Measurements from ENCODE around the gene FAM229A. TPM values are rescaled to one million over a fixed set of nuclear protein-coding genes. Genes with fewer than 3 reads are reported as not detected.
"Not testable (repeated sequence)": the region's sequence is repeated elsewhere in the genome, so short reads cannot be mapped to it uniquely, and the experiment has no call there.

The FAM229A gene
- total and polyA plus RNA-seq, 2 of the 8 experiments (the other 6 are each of a cell fraction or from before 2014, with no cell fraction given): 4.1 to 4.2 TPM

DNA sequence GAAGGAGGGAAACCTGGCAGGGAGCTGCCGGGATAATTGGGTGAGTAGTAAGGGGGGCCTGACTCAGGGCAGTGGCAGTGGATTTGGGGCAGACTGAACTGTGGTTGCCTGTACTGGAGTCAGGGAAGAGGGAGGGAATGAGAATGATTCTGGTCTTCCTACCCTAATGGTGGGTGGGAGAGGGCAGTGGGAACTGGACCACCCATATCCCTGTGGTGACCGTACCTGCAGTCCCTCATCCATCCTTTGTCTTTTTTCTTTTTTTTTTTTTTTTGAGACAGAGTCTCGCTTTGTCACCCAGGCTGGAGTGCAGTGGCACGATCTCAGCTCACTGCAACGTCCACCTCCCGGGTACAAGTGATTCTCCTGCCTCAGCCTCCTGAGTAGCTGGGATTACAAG lies 6.5 kb downstream of the FAM229A start:
- WGBS, 2 experiments (ENCODE audit: extremely low coverage in 1 of 2, insufficient coverage in 1 of 2, insufficient read length in 1 of 2, insufficient replicate concordance in 2 of 2, low coverage in 1 of 2, low lambda C conversion rate in 2 of 2, missing lambda C conversion rate in 1 of 2): 86% methylated on average over 5 of the region's 6 CpGs; no CpG with 5 or more reads in 1 of the 2 experiments
- not testable (repeated sequence) for FAIRE-seq; H3K23me2 ChIP-seq (ENCODE audit: low read depth, low read length); H3K4me2 ChIP-seq (ENCODE audit: insufficient read depth in 1 of 2, low read depth in 2 of 2, low read length in 2 of 2); H3K79me2 ChIP-seq (ENCODE audit: control insufficient read depth in 1 of 2, insufficient read depth in 2 of 2, low read length in 2 of 2); H2BK120ac ChIP-seq (replicated peaks; ENCODE audit: low read depth, low read length); H2BK12ac ChIP-seq (ENCODE audit: low read depth, low read length); H2AK5ac ChIP-seq (ENCODE audit: low read depth, low read length); H4K8ac ChIP-seq (ENCODE audit: extremely low read depth, insufficient read depth, low read length); H3K9me3 ChIP-seq (ENCODE audit: insufficient read depth in 2 of 2, low read depth in 1 of 2, low read length in 1 of 2); H3K9ac ChIP-seq (replicated peaks in 1 of 4; ENCODE audit: extremely low read depth in 1 of 4, low read depth in 3 of 4, low read length in 3 of 4); H3K23ac ChIP-seq (ENCODE audit: insufficient read length); H3K4me3 ChIP-seq (ENCODE audit: extremely low read depth in 1 of 4, insufficient read depth in 2 of 4, low read depth in 3 of 4, low read length in 4 of 4); H3K4ac ChIP-seq (replicated peaks; ENCODE audit: insufficient read length, low read depth, low read length); H3K27me3 ChIP-seq (replicated peaks in 1 of 4; ENCODE audit: control insufficient read depth in 3 of 4, extremely low read depth in 1 of 4, insufficient read depth in 3 of 4, low read length in 3 of 4); H3K4me1 ChIP-seq (replicated peaks in 1 of 4; ENCODE audit: control insufficient read depth in 3 of 4, insufficient read depth in 4 of 4, low read length in 3 of 4); H4K20me1 ChIP-seq (replicated peaks in 1 of 2; ENCODE audit: control insufficient read depth in 1 of 2, insufficient read depth in 2 of 2, low read length in 2 of 2); DNase-seq (ENCODE audit: low read depth in 1 of 2, low spot score in 2 of 2); H4K91ac ChIP-seq (replicated peaks; ENCODE audit: insufficient read length, low read length); H2BK20ac ChIP-seq (ENCODE audit: low read length); H3K36me3 ChIP-seq (ENCODE audit: control insufficient read depth in 2 of 4, insufficient read depth in 4 of 4, low read length in 3 of 4); H4K5ac ChIP-seq (ENCODE audit: insufficient read length, low read depth, low read length); H3K56ac ChIP-seq (replicated peaks; ENCODE audit: insufficient read length, low read depth, low read length); H3K18ac ChIP-seq (ENCODE audit: extremely low read depth, low read length); H2BK5ac ChIP-seq (ENCODE audit: low read depth, low read length); H2BK15ac ChIP-seq (ENCODE audit: low read length); H3K14ac ChIP-seq (ENCODE audit: insufficient read length); H2AFZ ChIP-seq (ENCODE audit: low read length); H3K27ac ChIP-seq (ENCODE audit: low read depth, low read length); H3K79me1 ChIP-seq (ENCODE audit: low read depth, low read length)
- ChIA-PET CTCF (ENCODE audit: partially characterized antibody) (interaction anchor here (1.6 kb wide), 1 partner anchor 155 kb away, joined by 3 read pairs; no protein-coding TSS in a partner anchor), POLR2A (ENCODE audit: partially characterized antibody) (interaction anchor here (1.1 to 17.1 kb wide), 4 partner anchors 10 to 38 kb away, joined by 3 to 321 read pairs (median 4); partner anchors contain the start of genes BSDC1 and MARCKSL1)
